Activated naive CD4-positive, alpha-beta T cell treated with anti-CD3 and anti-CD28 coated beads, Interleukin-2, amount 50 U/mL, for 24 hours (primary cell): ENCODE data around the gene CFAP100.

Source experiments
- H3K27ac Mint-ChIP-seq: one replicate; pipeline ENCODE4 v1.8.0; 2021; ENCODE audit warnings: mild to moderate bottlenecking, mixed read lengths
- H3K27me3 Mint-ChIP-seq: one replicate; pipeline ENCODE4 v1.8.0; 2021; ENCODE audit warnings: mixed read lengths
- H3K36me3 Mint-ChIP-seq: one replicate; pipeline ENCODE4 v1.8.0; 2021; ENCODE audit warnings: mixed read lengths
- H3K4me1 Mint-ChIP-seq: one replicate; pipeline ENCODE4 v1.8.0; 2021; ENCODE audit warnings: mixed read lengths
- H3K4me3 Mint-ChIP-seq: one replicate; pipeline ENCODE4 v1.8.0; 2021; ENCODE audit warnings: mild to moderate bottlenecking, mixed read lengths
- H3K9me3 Mint-ChIP-seq: one replicate; pipeline ENCODE4 v1.8.0; 2021; ENCODE audit warnings: mixed read lengths

Gene CFAP100

DNA sequence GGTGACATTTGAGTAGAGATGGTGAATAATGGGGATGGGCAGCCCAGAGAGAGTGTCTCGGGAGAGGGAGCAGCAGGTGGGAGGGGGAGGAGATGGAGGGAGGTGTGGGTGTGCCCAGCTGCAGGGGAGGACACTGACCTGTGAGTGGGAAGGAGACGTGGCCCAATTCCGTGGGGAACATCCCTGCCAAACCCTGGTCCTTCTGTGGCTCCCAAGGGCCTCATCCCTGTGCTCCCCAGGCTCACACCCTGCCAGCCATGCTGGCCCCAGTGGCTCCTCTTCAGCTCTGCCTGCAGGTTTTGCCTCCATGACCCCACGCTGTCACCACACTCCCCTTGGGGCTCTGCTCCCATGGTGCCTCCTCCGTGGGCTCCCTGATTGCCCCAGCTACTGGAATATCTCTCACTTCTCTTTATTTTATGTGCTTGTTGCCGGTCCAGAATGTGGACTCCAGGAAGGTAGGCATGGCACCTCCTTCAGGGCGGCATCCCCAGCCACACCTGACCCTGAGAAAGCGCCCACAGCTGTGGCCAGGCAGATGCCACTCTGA lies 7.0 kb downstream of the CFAP100 start:
- H3K36me3 Mint-ChIP-seq, result no peaks in the 10 kb centered on the region
- peaks cover 9% of the 10 kb centered on the region for H3K27me3 Mint-ChIP-seq
- H3K27ac Mint-ChIP-seq, result no peak overlapping the region
- H3K9me3 Mint-ChIP-seq, result no peaks in the 10 kb centered on the region
- no peak overlapping the region for H3K4me3 Mint-ChIP-seq
- no peaks in the 10 kb centered on the region for H3K4me1 Mint-ChIP-seq

DNA sequence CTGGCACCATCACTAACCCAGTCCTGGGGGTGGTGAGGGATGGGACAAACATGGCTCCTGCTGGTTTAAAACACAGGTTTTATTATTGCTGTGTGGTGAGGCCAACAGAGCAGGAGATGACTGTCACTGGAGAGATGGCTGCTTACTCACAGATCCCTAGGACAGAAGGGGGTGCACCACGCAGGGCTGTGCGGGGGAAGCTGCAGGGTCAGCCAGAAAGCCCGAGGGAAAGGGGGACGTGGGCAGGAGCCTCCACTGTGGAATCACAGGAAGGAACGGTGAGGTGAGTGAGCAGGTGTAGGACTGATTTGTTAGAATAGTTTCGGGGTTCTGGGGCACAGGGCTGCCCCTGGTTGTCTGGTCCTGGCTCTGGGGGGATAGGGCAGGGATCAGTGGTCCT lies 7.5 kb downstream of the CFAP100 start:
- H3K4me1 Mint-ChIP-seq, result no peaks in the 10 kb centered on the region
- H3K27me3 Mint-ChIP-seq, result peaks cover 8% of the 10 kb centered on the region
- no peak overlapping the region for H3K4me3 Mint-ChIP-seq
- no peaks in the 10 kb centered on the region for H3K9me3 Mint-ChIP-seq
- no peak overlapping the region for H3K27ac Mint-ChIP-seq
- no peaks in the 10 kb centered on the region for H3K36me3 Mint-ChIP-seq

DNA sequence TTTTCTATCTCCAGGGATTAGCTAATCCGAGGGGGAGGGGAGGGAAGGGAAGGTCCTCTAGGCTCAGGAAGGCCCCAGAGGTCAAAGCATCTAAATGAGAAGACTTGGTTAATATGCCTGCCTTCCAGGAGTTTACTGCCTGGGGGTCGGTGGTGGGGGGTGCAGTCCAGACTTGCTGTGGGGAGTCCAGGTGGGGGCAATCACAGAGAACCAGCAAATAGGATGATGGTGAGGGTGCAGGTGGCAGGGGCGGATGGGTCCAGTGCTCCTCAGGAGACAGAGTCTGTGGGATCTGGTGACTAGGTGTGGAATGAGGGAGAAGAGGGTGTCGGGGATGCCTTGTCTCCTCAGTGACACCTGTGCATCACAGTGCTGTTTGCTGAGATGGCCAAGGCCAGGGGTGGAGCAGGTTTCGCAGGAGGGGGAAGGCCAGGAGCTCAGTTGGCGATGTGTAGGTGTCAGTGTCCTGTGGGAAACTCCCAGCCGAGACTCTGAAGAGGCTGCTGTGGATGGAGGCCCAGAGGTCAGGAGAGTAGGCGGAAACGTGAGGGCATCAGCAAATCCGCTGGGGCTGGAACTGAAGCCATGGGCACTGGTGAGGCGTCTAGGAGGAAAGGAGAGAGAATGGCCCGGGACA lies 8.1 kb downstream of the CFAP100 start:
- H3K27me3 Mint-ChIP-seq, result peaks cover 7% of the 10 kb centered on the region
- H3K36me3 Mint-ChIP-seq, result no peaks in the 10 kb centered on the region
- no peak overlapping the region for H3K27ac Mint-ChIP-seq
- H3K9me3 Mint-ChIP-seq, result no peaks in the 10 kb centered on the region
- no peak overlapping the region for H3K4me3 Mint-ChIP-seq
- H3K4me1 Mint-ChIP-seq, result no peaks in the 10 kb centered on the region

DNA sequence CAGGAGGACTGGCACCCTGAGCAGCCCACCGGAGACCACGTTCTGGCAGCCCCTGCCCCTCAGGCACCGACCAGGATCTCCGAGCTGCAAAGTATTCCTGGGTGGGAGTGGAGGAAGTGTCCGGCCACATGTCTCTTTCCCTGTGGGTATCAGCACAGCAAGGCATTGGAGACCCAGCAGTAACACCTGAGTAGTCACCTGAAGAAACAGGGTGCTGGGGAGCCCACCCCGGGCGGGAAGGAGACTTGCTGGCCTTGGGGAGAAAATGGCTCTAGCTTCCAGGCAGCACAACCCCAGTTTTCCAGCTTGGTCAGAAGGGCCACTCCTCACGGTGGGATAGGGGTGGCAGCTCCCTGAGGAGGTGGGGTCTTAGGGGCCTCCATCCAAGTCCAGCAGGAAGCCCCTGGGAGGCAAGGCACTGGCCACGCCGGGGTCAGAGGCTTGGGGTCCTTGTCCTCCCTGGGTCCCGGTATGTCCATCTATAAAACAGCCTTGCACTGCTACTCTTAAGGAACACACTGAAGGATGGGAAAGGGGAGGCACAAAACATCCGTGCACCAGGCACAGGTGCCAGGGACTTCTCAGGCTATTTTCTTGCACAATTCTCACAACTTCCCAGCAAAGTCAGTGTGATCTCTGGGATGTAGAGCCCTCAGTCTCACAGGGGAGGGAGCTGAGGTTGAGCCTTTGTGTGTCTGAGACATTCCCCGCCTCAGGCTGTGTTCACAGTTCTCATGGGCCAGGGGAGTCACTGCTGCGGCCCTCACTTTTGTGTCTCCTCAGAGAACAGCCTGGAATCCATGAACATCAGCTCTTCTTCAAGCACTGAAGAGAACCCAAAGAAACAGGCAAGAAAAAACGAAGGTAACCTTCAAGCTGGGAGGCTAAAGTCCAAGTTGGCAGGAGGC lies 11.9 kb downstream of the CFAP100 start:
- Mint-ChIP-seq H3K9me3 (peaks cover 6% of the 10 kb centered on the region), H3K27ac (no peak overlapping the region), H3K27me3 (peaks cover 15% of the 10 kb centered on the region), H3K4me3 (no peak overlapping the region), H3K36me3 (no peaks in the 10 kb centered on the region), H3K4me1 (no peaks in the 10 kb centered on the region)

DNA sequence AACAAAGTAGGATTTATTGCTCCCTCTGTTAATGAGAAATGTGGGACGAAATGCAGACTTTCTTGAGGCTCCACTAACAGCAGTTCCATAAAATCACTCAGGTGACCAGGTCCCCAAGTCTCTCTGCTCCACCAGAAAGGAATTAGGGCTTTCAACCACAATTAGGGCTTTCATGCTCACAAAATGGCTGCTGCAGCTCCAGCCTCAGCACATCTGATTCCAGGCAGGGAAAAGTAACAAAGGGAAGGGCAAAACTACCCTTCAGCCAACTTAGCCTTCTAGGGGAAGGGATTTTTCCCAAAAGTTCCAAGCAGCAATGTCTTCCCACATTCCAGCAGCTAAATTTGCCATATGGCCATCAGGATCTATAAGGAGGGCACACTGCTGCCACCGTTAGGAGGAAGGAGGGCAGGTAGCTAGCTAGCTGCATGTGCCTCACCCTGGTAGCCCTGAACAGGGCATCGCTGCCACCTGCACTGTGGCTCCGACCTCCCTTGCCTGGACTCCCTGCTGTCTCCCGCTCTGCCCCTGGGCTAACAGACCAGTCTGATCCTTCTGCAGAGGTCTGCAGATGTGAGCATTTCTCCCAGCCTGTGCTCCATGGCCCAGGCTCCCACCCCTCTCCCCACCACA lies 12.8 kb downstream of the CFAP100 start:
- Mint-ChIP-seq H3K36me3 (no peaks in the 10 kb centered on the region), H3K4me3 (no peak overlapping the region), H3K27me3 (peaks cover 20% of the 10 kb centered on the region), H3K4me1 (no peaks in the 10 kb centered on the region), H3K9me3 (peaks cover 6% of the 10 kb centered on the region), H3K27ac (no peak overlapping the region)

DNA sequence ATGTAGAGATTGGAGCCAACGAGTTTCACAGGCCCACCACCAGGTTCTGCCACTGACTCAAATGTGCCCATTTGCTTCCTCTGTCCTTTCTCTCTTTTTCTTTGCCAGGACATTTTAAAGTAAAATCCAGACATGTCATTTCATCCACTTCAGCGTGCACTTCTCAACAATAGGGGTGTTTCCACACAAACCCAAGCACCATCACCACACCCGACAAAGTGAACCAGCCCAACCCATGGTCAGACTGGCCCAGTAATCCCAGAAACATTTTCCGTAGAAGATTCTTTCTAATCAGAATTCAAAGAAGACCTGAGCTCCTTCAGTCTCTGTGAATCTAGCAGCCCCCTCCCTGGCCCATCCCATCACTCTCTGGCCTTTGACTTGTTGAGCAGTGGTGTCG lies 13.4 kb downstream of the CFAP100 start:
- no peak overlapping the region for H3K27ac Mint-ChIP-seq
- H3K27me3 Mint-ChIP-seq, result peaks cover 22% of the 10 kb centered on the region
- no peak overlapping the region for H3K4me3 Mint-ChIP-seq
- H3K36me3 Mint-ChIP-seq, result no peaks in the 10 kb centered on the region
- peaks cover 6% of the 10 kb centered on the region for H3K9me3 Mint-ChIP-seq
- H3K4me1 Mint-ChIP-seq, result no peaks in the 10 kb centered on the region

DNA sequence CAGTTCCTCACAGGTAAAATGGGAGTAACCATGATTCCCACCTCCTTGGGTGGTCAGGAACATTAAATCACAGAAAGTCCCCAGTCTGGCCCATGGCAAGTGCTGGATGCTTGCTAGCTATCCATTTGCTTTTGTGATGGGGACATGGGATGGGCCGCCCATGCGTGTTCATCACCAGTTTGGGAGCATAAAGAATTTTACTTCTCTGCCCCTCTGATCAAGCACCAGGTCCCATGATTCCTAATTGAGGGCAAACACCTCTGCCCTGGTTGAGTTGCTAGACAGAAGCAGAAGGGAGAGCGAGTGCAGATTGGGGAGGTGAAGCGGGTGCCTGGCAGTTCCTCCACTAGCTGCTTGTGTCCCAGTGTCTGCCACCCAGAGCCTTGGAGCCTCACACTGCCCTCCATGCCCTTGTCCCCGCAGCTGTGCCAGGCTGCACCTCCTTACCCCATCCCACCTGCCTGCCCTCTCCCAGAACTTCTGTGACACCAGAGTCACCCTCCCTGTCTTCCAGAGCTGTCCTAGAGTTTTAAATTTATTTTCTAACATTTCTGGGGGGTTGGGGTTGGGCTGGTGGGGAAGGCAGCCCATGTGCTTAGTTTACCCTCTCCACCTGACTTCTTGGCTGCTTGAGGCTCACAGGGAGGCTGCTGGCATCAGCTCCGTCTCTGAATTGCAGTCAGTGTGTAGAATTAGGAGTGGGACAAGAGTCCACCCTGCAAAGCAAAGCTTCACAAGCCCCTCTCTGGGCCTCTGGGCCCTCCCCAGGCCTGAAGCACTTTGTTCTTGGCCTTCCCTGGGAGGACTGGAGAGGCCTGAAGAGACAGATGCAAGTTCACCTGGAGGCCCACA lies 18.4 kb downstream of the CFAP100 start:
- no peak overlapping the region for H3K4me3 Mint-ChIP-seq
- H3K27me3 Mint-ChIP-seq, result peaks cover 27% of the 10 kb centered on the region

DNA sequence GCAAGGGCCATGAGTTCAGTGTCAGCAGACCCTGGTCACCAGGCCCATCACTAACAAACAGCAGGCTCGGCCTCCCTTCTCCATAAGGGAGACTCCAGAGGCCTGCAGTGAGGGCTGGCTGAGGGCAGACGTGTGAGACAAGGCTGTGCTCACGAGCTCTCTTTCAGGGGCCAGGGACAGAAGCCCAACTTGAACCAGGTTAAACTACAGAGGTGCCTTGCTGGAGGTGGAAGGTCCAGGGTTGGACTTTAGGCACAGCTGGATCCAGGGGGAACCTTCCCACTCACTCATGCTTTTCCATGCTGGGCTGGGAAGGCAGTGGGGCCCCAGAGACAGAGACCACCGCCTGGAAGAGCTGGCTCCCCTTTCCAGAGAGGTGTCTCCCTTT lies 19.0 kb downstream of the CFAP100 start:
- Mint-ChIP-seq H3K36me3 (no peaks in the 10 kb centered on the region), H3K9me3 (peaks cover 6% of the 10 kb centered on the region), H3K27me3 (peaks cover 27% of the 10 kb centered on the region), H3K27ac (no peak overlapping the region), H3K4me3 (no peak overlapping the region), H3K4me1 (no peaks in the 10 kb centered on the region)

More for the DNA sequence above, 18.4 kb downstream of the CFAP100 start:
- peaks cover 6% of the 10 kb centered on the region for H3K9me3 Mint-ChIP-seq
- H3K27ac Mint-ChIP-seq, result no peak overlapping the region
- H3K36me3 Mint-ChIP-seq, result no peaks in the 10 kb centered on the region
- H3K4me1 Mint-ChIP-seq, result no peaks in the 10 kb centered on the region

DNA sequence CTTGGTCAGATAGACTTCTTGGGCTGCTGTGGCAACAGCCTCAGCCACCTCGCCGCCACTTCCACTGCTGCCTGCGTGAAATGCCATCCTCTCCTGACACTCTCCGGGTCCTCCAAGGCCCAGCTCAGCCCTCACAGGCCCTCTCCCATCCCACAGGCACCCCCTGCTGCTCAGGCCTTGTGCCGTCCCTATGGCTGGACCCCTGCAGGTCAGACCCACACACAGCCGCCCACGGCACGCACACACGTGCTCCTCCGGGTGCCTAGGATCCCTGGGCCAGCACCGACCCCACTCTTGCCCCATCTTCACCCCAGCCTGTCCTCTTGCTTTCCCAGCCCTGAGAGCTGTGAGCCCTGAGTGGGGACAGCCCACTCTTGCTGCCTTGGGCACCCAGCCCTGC lies 19.7 kb downstream of the CFAP100 start:
- Mint-ChIP-seq H3K27me3 (peaks cover 25% of the 10 kb centered on the region), H3K27ac (no peak overlapping the region), H3K4me1 (no peaks in the 10 kb centered on the region), H3K9me3 (peaks cover 6% of the 10 kb centered on the region), H3K4me3 (no peak overlapping the region), H3K36me3 (no peaks in the 10 kb centered on the region)

DNA sequence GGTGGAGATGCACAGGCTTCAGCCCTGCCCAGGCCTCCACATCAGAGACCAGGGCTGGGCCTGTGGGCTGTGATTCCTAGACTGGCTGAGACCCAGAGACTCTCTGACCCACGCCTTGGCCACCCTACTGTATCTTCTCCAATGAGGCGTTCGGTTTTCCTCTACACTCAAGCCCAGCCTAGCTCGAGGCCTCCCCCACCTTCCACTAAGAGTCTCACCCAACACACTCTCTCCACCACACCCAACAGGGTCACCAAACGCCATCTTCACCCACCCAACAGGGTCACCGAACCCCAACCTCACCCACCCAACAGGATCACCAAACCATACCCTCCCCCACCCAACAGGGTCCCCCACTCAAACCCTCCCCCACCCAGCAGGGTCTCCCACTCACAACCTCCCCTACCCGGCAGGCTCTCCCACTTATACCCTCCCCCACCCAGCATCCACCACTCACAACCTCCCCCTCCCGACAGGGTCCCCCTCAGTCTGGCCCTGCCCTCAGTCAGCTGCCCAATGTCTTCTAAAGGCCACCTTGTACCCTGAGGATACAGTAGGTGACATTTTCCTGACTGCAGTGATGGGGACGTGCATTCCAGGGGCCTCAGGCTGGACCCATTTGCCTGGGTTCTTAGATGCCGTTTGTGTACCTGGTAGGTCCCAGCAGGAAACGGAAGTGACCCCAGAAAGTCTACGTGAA lies 20.4 kb downstream of the CFAP100 start:
- Mint-ChIP-seq H3K36me3 (no peaks in the 10 kb centered on the region), H3K27me3 (peaks cover 25% of the 10 kb centered on the region)

DNA sequence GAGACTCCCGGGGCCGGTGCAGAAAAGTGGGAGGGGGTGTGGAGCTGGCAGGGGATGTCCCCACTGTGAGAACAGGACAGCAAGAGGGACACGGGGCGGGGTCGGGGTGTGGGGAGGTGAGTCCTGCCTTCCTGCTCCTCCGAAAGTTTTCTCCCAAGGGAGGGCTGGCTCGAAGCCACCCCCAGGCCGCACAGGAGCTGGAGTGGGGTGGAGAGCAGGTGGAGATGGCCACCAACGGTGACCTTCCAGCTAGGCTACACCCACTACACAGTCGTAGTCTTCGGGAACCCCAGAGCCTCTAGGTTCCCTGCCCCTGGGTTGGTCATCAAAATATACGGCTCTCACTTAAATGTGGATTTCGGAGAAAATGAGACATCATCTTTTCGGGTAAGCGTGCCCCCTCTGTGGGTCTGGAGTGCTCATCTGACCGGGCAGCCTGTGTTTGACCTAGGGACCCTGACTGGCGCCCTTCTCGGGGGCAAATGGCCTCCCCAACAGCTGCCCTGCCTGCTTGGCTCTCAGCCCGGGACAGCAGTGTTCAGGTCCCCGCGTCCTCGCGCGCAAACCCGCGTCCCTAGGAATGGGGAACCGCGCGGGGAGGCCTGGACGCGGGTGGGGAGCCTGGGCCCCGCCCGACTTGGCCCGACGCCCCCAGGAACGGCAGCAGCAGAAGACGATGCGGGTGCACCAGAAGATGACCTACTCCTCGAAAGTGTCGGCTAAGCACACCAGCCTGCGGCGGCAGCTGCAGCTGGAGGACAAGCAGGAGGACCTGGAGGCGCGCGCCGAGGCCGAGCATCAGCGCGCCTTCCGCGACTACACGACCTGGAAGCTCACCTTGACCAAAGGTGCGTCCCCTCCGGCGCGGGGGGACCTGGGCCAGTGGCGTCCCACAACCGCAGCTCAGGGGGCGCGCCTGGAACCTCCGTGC lies 21.2 kb downstream of the CFAP100 start:
- H3K27ac Mint-ChIP-seq, result no peak overlapping the region
- peaks cover 6% of the 10 kb centered on the region for H3K9me3 Mint-ChIP-seq
- no peaks in the 10 kb centered on the region for H3K36me3 Mint-ChIP-seq
- peaks cover 24% of the 10 kb centered on the region for H3K27me3 Mint-ChIP-seq
- H3K4me1 Mint-ChIP-seq, result no peaks in the 10 kb centered on the region
- H3K4me3 Mint-ChIP-seq, result no peak overlapping the region

More for the DNA sequence above, 20.4 kb downstream of the CFAP100 start:
- Mint-ChIP-seq H3K27ac (no peak overlapping the region), H3K4me3 (no peak overlapping the region), H3K4me1 (no peaks in the 10 kb centered on the region), H3K9me3 (peaks cover 6% of the 10 kb centered on the region)

DNA sequence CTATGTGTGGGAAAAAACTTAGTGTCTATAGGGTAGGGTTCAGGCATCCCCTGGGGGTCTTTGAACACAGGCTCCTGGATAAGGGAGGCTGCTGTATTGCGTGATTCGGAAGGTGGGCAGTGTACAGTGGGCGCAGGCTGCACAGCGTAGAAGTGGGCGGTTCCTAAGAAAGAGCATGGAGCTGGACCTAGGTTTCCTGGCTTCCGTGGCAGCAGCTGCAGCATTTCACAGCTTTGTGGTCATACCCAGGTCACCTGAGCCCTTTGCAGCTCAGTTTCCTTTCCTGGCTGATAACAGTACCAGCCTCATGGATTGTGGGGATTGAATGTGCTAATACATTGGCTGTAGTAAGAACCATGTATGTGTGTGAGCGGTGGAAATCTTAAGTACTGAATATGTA lies 22.2 kb downstream of the CFAP100 start:
- H3K4me1 Mint-ChIP-seq, result no peaks in the 10 kb centered on the region
- no peaks in the 10 kb centered on the region for H3K36me3 Mint-ChIP-seq
- H3K9me3 Mint-ChIP-seq, result no peaks in the 10 kb centered on the region
- no peak overlapping the region for H3K4me3 Mint-ChIP-seq
- peaks cover 14% of the 10 kb centered on the region for H3K27me3 Mint-ChIP-seq
- no peak overlapping the region for H3K27ac Mint-ChIP-seq

DNA sequence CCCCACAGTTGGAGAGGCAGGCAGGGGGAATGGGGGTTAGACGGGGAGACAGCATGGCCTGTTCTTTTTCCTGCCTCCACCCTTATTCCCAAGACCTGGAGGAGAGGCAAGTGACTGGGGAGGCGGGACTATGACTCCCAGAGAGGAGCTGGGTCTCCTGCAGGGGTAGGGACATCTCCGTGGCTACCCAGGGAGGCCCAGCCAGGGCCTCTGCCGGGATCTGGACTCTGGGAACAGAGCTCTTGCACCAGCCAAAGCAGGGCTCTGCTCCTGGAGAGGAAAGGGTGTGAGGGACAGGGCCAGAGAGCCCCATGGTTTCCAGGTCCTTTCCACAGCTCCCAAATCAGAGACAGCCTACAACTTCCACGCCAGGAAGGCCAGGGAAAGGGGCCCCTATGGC lies 22.8 kb downstream of the CFAP100 start:
- Mint-ChIP-seq H3K27ac (no peak overlapping the region), H3K27me3 (peaks cover 12% of the 10 kb centered on the region), H3K4me3 (no peak overlapping the region), H3K4me1 (no peaks in the 10 kb centered on the region), H3K36me3 (no peaks in the 10 kb centered on the region), H3K9me3 (no peaks in the 10 kb centered on the region)
